ENCODE measurements around the gene CSTB.

- TF ChIP-seq FOXP2 (optimal IDR thresholded peaks at IDR 0.05; ENCODE audit: borderline replicate concordance, extremely low read depth, extremely low read length, insufficient read depth) = no peak
- no peak for TF ChIP-seq REST (IDR thresholded peaks at IDR 0.05; ENCODE audit: insufficient read depth in 1 of 2, low read depth in 2 of 2, low read length in 2 of 2)
- no peak for TF ChIP-seq POLR2AphosphoS5 (IDR thresholded peaks at IDR 0.05; ENCODE audit: low read depth, low read length)
- no peak for TF ChIP-seq TAF1 (IDR thresholded peaks at IDR 0.05; ENCODE audit: borderline replicate concordance, insufficient read depth, low read length)
Measured at GRCh38 chr21:43727519-43728153, 48.5 kb downstream of the CSTB start.
